Measurements from ENCODE around the gene SNX1. TPM values are rescaled to one million over a fixed set of nuclear protein-coding genes. Genes with fewer than 3 reads are reported as not detected.

The SNX1 gene
- total and polyA plus RNA-seq, 2 donors (not counting 1 experiment from before 2014, with no cell fraction given), result 87.9 to 152 TPM

GRCh38 chr15:64133623-64134344 lies 38.0 kb downstream of the SNX1 start:
- ATAC-seq (ENCODE audit: low read depth) (no peak), DNase-seq (no peak)
- TF ChIP-seq EZH2 (IDR thresholded peaks at IDR 0.05; ENCODE audit: borderline replicate concordance, insufficient read depth, low read depth, low read length, poor library complexity, severe bottlenecking) (no peak), CTCF (IDR thresholded peaks at IDR 0.05) (no peak)
- Histone ChIP-seq H3K9ac (ENCODE audit: low read length) (no peak overlapping the region), H3K4me2 (replicated peaks; ENCODE audit: low read depth, low read length, poor library complexity, severe bottlenecking) (no peak overlapping the region), H3K36me3 (replicated peaks in 1 of 2; ENCODE audit: control extremely low read depth in 1 of 2, control insufficient read depth in 1 of 2, extremely low read depth in 1 of 2, insufficient read depth in 2 of 2, low read length in 1 of 2) (peaks cover 13 to 86% of the 10 kb centered on the region in 2 experiments), H2AFZ (ENCODE audit: insufficient read depth, low read depth, low read length, poor library complexity, severe bottlenecking) (no peak overlapping the region), H3K79me2 (ENCODE audit: control insufficient read depth, insufficient read depth, low read length) (peaks cover 22% of the 10 kb centered on the region), H4K20me1 (ENCODE audit: control insufficient read depth, insufficient read depth, low read length, poor library complexity, severe bottlenecking) (peaks cover 30% of the 10 kb centered on the region), H3K4me1 (ENCODE audit: control insufficient read depth in 2 of 2, insufficient read depth in 2 of 2, low read length in 2 of 2) (peaks cover 8 to 17% of the 10 kb centered on the region in 2 donors), H3K27ac (ENCODE audit: low read length in 2 of 2) (no peak overlapping the region), H3K27me3 (replicated peaks in 1 of 4; ENCODE audit: control extremely low read depth in 1 of 4, control insufficient read depth in 3 of 4, insufficient read depth in 4 of 4, low read length in 3 of 4) (no peaks in the 10 kb centered on the region), H3K4me3 (ENCODE audit: control extremely low read depth in 1 of 5, extremely low read depth in 1 of 5, insufficient read depth in 1 of 5, low read depth in 2 of 5, low read length in 4 of 5) (no peak overlapping the region), H3K9me3 (ENCODE audit: control extremely low read depth in 1 of 3, control insufficient read depth in 2 of 3, insufficient read depth in 1 of 3, low read length in 2 of 3) (no peaks in the 10 kb centered on the region)
- ChIA-PET CTCF (interaction anchor here (0.9 to 1.6 kb wide), 3 partner anchors 18 to 19 kb away, joined by 3 to 6 read pairs (median 3); partner anchors contain the start of gene SNX22), POLR2A (interaction anchor here (1.5 kb wide), 1 partner anchor 20 kb away, joined by 4 read pairs; no protein-coding TSS in a partner anchor)
- WGBS (ENCODE audit: insufficient coverage), result 100% methylated on average over 10 of the region's 10 CpGs
- Mint-ChIP-seq H3K27ac (no peak overlapping the region), H3K27me3 (no peaks in the 10 kb centered on the region), H3K4me3 (no peak overlapping the region), H3K4me1 (peaks cover 19% of the 10 kb centered on the region), H3K9me3 (ENCODE audit: insufficient read depth) (no peaks in the 10 kb centered on the region)
- intact Hi-C loops (cut with micrococcal nuclease), result no loop called here

- ChIA-PET POLR2A (interaction anchor here (0.6 kb wide), 1 partner anchor 25 kb away, joined by 3 read pairs; no protein-coding TSS in a partner anchor), CTCF (interaction anchor here (0.9 to 1.6 kb wide), 3 partner anchors 17 to 19 kb away, joined by 3 to 6 read pairs (median 3); partner anchors contain the start of gene SNX22)
- no peaks in the 10 kb centered on the region for H3K9me3 Mint-ChIP-seq (ENCODE audit: insufficient read depth)
- Histone ChIP-seq H3K4me2 (replicated peaks; ENCODE audit: low read depth, low read length, poor library complexity, severe bottlenecking) (no peak overlapping the region), H3K4me1 (ENCODE audit: control insufficient read depth in 2 of 2, insufficient read depth in 2 of 2, low read length in 2 of 2) (peaks cover 8 to 17% of the 10 kb centered on the region in 2 donors), H3K27me3 (replicated peaks in 1 of 4; ENCODE audit: control extremely low read depth in 1 of 4, control insufficient read depth in 3 of 4, insufficient read depth in 4 of 4, low read length in 3 of 4) (no peaks in the 10 kb centered on the region), H3K27ac (ENCODE audit: low read length in 2 of 2) (no peak overlapping the region), H3K9me3 (ENCODE audit: control extremely low read depth in 1 of 3, control insufficient read depth in 2 of 3, insufficient read depth in 1 of 3, low read length in 2 of 3) (no peaks in the 10 kb centered on the region), H3K79me2 (ENCODE audit: control insufficient read depth, insufficient read depth, low read length) (peaks cover 22% of the 10 kb centered on the region), H2AFZ (ENCODE audit: insufficient read depth, low read depth, low read length, poor library complexity, severe bottlenecking) (no peak overlapping the region), H3K4me3 (ENCODE audit: control extremely low read depth in 1 of 5, extremely low read depth in 1 of 5, insufficient read depth in 1 of 5, low read depth in 2 of 5, low read length in 4 of 5) (no peak overlapping the region), H4K20me1 (ENCODE audit: control insufficient read depth, insufficient read depth, low read length, poor library complexity, severe bottlenecking) (peaks cover 30% of the 10 kb centered on the region), H3K36me3 (replicated peaks in 1 of 2; ENCODE audit: control extremely low read depth in 1 of 2, control insufficient read depth in 1 of 2, extremely low read depth in 1 of 2, insufficient read depth in 2 of 2, low read length in 1 of 2) (peaks cover 13 to 83% of the 10 kb centered on the region in 2 experiments), H3K9ac (ENCODE audit: low read length) (no peak overlapping the region)
- no peaks in the 10 kb centered on the region for H3K27me3 Mint-ChIP-seq
- WGBS (ENCODE audit: insufficient coverage), result 97% methylated on average over 9 of the region's 9 CpGs
- H3K27ac Mint-ChIP-seq, result no peak overlapping the region
- peaks cover 19% of the 10 kb centered on the region for H3K4me1 Mint-ChIP-seq
- H3K4me3 Mint-ChIP-seq, result no peak overlapping the region
- no peak for TF ChIP-seq CTCF (IDR thresholded peaks at IDR 0.05)
- no peak for TF ChIP-seq EZH2 (IDR thresholded peaks at IDR 0.05; ENCODE audit: borderline replicate concordance, insufficient read depth, low read depth, low read length, poor library complexity, severe bottlenecking)
- ATAC-seq (ENCODE audit: low read depth) (no peak), DNase-seq (no peak)
- intact Hi-C loops (cut with micrococcal nuclease), result no loop called here
Measured at GRCh38 chr15:64134345-64134829, 38.6 kb downstream of the SNX1 start.
